ENCODE measurements around the gene MTIF2. TPM values are rescaled to one million over a fixed set of nuclear protein-coding genes. Genes with fewer than 3 reads are reported as not detected.
A peak's percentile ranks its signal among the peaks of the same experiment; 100 is the strongest.
"Not testable (repeated sequence)": the region's sequence is repeated elsewhere in the genome, so short reads cannot be mapped to it uniquely, and the experiment has no call there.

MTIF2 gene
- total RNA-seq, 5 donors from 2014 or later (not counting 1 experiment from before 2014, with no cell fraction given), result 21.1 to 31.5 (median 29.4) TPM

- ATAC-seq (replicated peaks in 1 of 4) (no peak), DNase-seq (no peak)
- peaks cover 0 to 9% of the 10 kb centered on the region in 2 donors for H3K27me3 Mint-ChIP-seq
- H3K4me3 Mint-ChIP-seq, result no peak overlapping the region
- WGBS (ENCODE audit: insufficient coverage), result no CpG with 5 or more reads among the region's 3 CpGs
- CTCF ChIA-PET, result no interaction called here
- no peaks in the 10 kb centered on the region for H3K9me3 Mint-ChIP-seq
- POLR2A ChIA-PET, result no interaction called here
- peaks cover 5 to 7% (median 6%) of the 10 kb centered on the region in 3 donors for H3K4me1 Mint-ChIP-seq
- H3K36me3 Mint-ChIP-seq, result no peaks in the 10 kb centered on the region
- Histone ChIP-seq H3K27ac (ENCODE audit: low read length) (no peak overlapping the region), H3K27me3 (replicated peaks in 1 of 2; ENCODE audit: control insufficient read depth in 2 of 2, extremely low read depth in 1 of 2, insufficient read depth in 2 of 2, low read length in 1 of 2) (peaks cover 0 to 3% of the 10 kb centered on the region in 2 experiments), H3K36me3 (ENCODE audit: control insufficient read depth in 2 of 2, extremely low read depth in 1 of 2, insufficient read depth in 1 of 2, low read length in 1 of 2) (no peaks in the 10 kb centered on the region), H3K4me3 (ENCODE audit: control insufficient read depth in 1 of 2, extremely low read depth in 1 of 2, low read length in 1 of 2) (no peak overlapping the region), H3K9me3 (no peaks in the 10 kb centered on the region), H3K4me1 (ENCODE audit: control insufficient read depth in 1 of 2, extremely low read depth in 1 of 2, insufficient read depth in 2 of 2, low read length in 2 of 2) (peaks cover 0 to 6% of the 10 kb centered on the region in 2 experiments)
- no peak overlapping the region for H3K27ac Mint-ChIP-seq
These were observed 8.3 kb upstream of the MTIF2 start for GRCh38 chr2:55277310-55277709.

- H3K4me1 ChIP-seq (ENCODE audit: control insufficient read depth in 1 of 2, extremely low read depth in 1 of 2, insufficient read depth in 2 of 2, low read length in 2 of 2), result peaks cover 3 to 11% of the 10 kb centered on the region in 2 experiments
- H3K4me3 Mint-ChIP-seq; DNase-seq; H3K9me3 Mint-ChIP-seq; H3K36me3 Mint-ChIP-seq; H3K27ac Mint-ChIP-seq; ATAC-seq (replicated peaks in 1 of 4); H3K4me3 ChIP-seq (ENCODE audit: control insufficient read depth in 1 of 2, extremely low read depth in 1 of 2, low read length in 1 of 2); H3K9me3 ChIP-seq; H3K36me3 ChIP-seq (ENCODE audit: control insufficient read depth in 2 of 2, extremely low read depth in 1 of 2, insufficient read depth in 1 of 2, low read length in 1 of 2); H3K27me3 ChIP-seq (replicated peaks in 1 of 2; ENCODE audit: control insufficient read depth in 2 of 2, extremely low read depth in 1 of 2, insufficient read depth in 2 of 2, low read length in 1 of 2); H3K27me3 Mint-ChIP-seq; H3K27ac ChIP-seq (ENCODE audit: low read length): not testable (repeated sequence)
- 100% methylated on average over 1 of the region's 2 CpGs for WGBS (ENCODE audit: insufficient coverage)
- POLR2A ChIA-PET, result interaction anchor here in 1 of 2 donors (0.6 to 0.7 kb wide), 2 partner anchors 109 to 239 kb away, joined by 3 to 6 read pairs; no protein-coding TSS in a partner anchor
- CTCF ChIA-PET, result interaction anchor here in 1 of 2 donors (0.8 kb wide), 1 partner anchor 401 kb away, joined by 3 read pairs; no protein-coding TSS in a partner anchor
- peaks cover 11 to 14% (median 13%) of the 10 kb centered on the region in 3 donors for H3K4me1 Mint-ChIP-seq
These were observed 5.3 kb upstream of the MTIF2 start for GRCh38 chr2:55274346-55274745.

GRCh38 chr2:55269645-55269990 lies 587 bp upstream of the MTIF2 start:
- Histone ChIP-seq H3K27ac (ENCODE audit: low read length) (peak overlapping the region; percentile 80), H3K4me3 (ENCODE audit: control insufficient read depth in 1 of 2, extremely low read depth in 1 of 2, low read length in 1 of 2) (peak overlapping the region; percentile 59 to 97), H3K4me1 (ENCODE audit: control insufficient read depth in 1 of 2, extremely low read depth in 1 of 2, insufficient read depth in 2 of 2, low read length in 2 of 2) (peaks cover 3 to 16% of the 10 kb centered on the region in 2 experiments), H3K27me3 (replicated peaks in 1 of 2; ENCODE audit: control insufficient read depth in 2 of 2, extremely low read depth in 1 of 2, insufficient read depth in 2 of 2, low read length in 1 of 2) (peaks cover 0 to 2% of the 10 kb centered on the region in 2 experiments), H3K36me3 (ENCODE audit: control insufficient read depth in 2 of 2, extremely low read depth in 1 of 2, insufficient read depth in 1 of 2, low read length in 1 of 2) (peaks cover 0 to 5% of the 10 kb centered on the region in 2 donors), H3K9me3 (no peaks in the 10 kb centered on the region)
- ATAC-seq (replicated peaks in 1 of 4) (peak in 1 of 4 experiments; percentile 16), DNase-seq (peak in 2 of 35 experiments; percentile 10 to 37)
- no peaks in the 10 kb centered on the region for H3K9me3 Mint-ChIP-seq
- H3K4me1 Mint-ChIP-seq, result peaks cover 22 to 30% (median 25%) of the 10 kb centered on the region in 3 donors
- peak overlapping the region; percentile 96 to 98 for H3K27ac Mint-ChIP-seq
- H3K36me3 Mint-ChIP-seq, result peaks cover 5% of the 10 kb centered on the region
- H3K4me3 Mint-ChIP-seq, result peak overlapping the region; percentile 87 to 95 (median 94)
- WGBS (ENCODE audit: insufficient coverage), result 9% methylated on average over 4 of the region's 7 CpGs
- ChIA-PET CTCF (interaction anchor here in 1 of 2 donors (0.7 kb wide), 2 partner anchors 37 to 49 kb away, joined by 3 read pairs; partner anchors contain the start of genes CLHC1 and RPS27A), POLR2A (interaction anchor here in 1 of 2 donors (0.5 to 1.1 kb wide), 4 partner anchors 37 to 354 kb away, joined by 3 to 7 read pairs (median 5); partner anchors contain the start of genes CLHC1 and RPS27A)
- peaks cover 0 to 9% of the 10 kb centered on the region in 2 donors for H3K27me3 Mint-ChIP-seq

GRCh38 chr2:55268288-55268906 lies 634 bp downstream of the MTIF2 start:
- peaks cover 22 to 30% (median 25%) of the 10 kb centered on the region in 3 donors for H3K4me1 Mint-ChIP-seq
- H3K27ac Mint-ChIP-seq, result peak overlapping the region; percentile 96 to 98
- H3K4me3 Mint-ChIP-seq, result peak overlapping the region; percentile 87 to 95 (median 94)
- ChIA-PET CTCF (no interaction called here), POLR2A (interaction anchor here in 1 of 2 donors (0.6 kb wide), 1 partner anchor 13 kb away, joined by 3 read pairs; no protein-coding TSS in a partner anchor)
- H3K27me3 Mint-ChIP-seq, result peaks cover 0 to 4% of the 10 kb centered on the region in 2 donors
- peak overlapping the region; percentile 80 for H3K27ac ChIP-seq (ENCODE audit: low read length)
- peaks cover 0 to 13% of the 10 kb centered on the region in 2 donors for H3K36me3 ChIP-seq (ENCODE audit: control insufficient read depth in 2 of 2, extremely low read depth in 1 of 2, insufficient read depth in 1 of 2, low read length in 1 of 2)
- 16% methylated on average over 11 of the region's 13 CpGs for WGBS (ENCODE audit: insufficient coverage)
- DNase-seq (peak in 1 of 35 experiments; percentile 2), ATAC-seq (replicated peaks in 1 of 4) (peak in 2 of 4 experiments; percentile 2 to 3)
- H3K4me1 ChIP-seq (ENCODE audit: control insufficient read depth in 1 of 2, extremely low read depth in 1 of 2, insufficient read depth in 2 of 2, low read length in 2 of 2), result peaks cover 3 to 16% of the 10 kb centered on the region in 2 experiments
- H3K36me3 Mint-ChIP-seq, result peaks cover 16% of the 10 kb centered on the region
- H3K4me3 ChIP-seq (ENCODE audit: control insufficient read depth in 1 of 2, extremely low read depth in 1 of 2, low read length in 1 of 2), result peak overlapping the region; percentile 59 to 97
- H3K9me3 ChIP-seq, result no peaks in the 10 kb centered on the region
- H3K9me3 Mint-ChIP-seq, result no peaks in the 10 kb centered on the region
- H3K27me3 ChIP-seq (replicated peaks in 1 of 2; ENCODE audit: control insufficient read depth in 2 of 2, extremely low read depth in 1 of 2, insufficient read depth in 2 of 2, low read length in 1 of 2), result no peaks in the 10 kb centered on the region

- H3K4me3 ChIP-seq (ENCODE audit: control insufficient read depth in 1 of 2, extremely low read depth in 1 of 2, low read length in 1 of 2); H3K27me3 ChIP-seq (replicated peaks in 1 of 2; ENCODE audit: control insufficient read depth in 2 of 2, extremely low read depth in 1 of 2, insufficient read depth in 2 of 2, low read length in 1 of 2); H3K27ac Mint-ChIP-seq; DNase-seq; H3K27ac ChIP-seq (ENCODE audit: low read length); H3K27me3 Mint-ChIP-seq; H3K9me3 ChIP-seq; H3K9me3 Mint-ChIP-seq; H3K4me1 Mint-ChIP-seq; ATAC-seq (replicated peaks in 1 of 4); CTCF ChIA-PET; H3K4me1 ChIP-seq (ENCODE audit: control insufficient read depth in 1 of 2, extremely low read depth in 1 of 2, insufficient read depth in 2 of 2, low read length in 2 of 2); H3K4me3 Mint-ChIP-seq: not testable (repeated sequence)
- H3K36me3 Mint-ChIP-seq, result peaks cover 20% of the 10 kb centered on the region
- POLR2A ChIA-PET, result interaction anchor here (0.6 to 0.7 kb wide), 4 partner anchors 39 to 1363 kb away, joined by 3 to 9 read pairs (median 4); no protein-coding TSS in a partner anchor
- no CpG with 5 or more reads among the region's 3 CpGs for whole genome bisulfite sequencing (ENCODE audit: insufficient coverage)
- peaks cover 3 to 42% of the 10 kb centered on the region in 2 donors for H3K36me3 ChIP-seq (ENCODE audit: control insufficient read depth in 2 of 2, extremely low read depth in 1 of 2, insufficient read depth in 1 of 2, low read length in 1 of 2)
These were observed 9.4 kb downstream of the MTIF2 start for GRCh38 chr2:55259586-55259985.

- H3K4me3 ChIP-seq (ENCODE audit: control insufficient read depth in 1 of 2, extremely low read depth in 1 of 2, low read length in 1 of 2), result no peak overlapping the region
- ATAC-seq (replicated peaks in 1 of 4) (no peak), DNase-seq (no peak)
- no CpG with 5 or more reads among the region's 3 CpGs for WGBS (ENCODE audit: insufficient coverage)
- ChIA-PET POLR2A (interaction anchor here in 1 of 2 donors (0.6 kb wide), 1 partner anchor 14 kb away, joined by 3 read pairs; no protein-coding TSS in a partner anchor), CTCF (interaction anchor here in 1 of 2 donors (0.5 kb wide), 1 partner anchor 57 kb away, joined by 3 read pairs; no protein-coding TSS in a partner anchor)
- H3K4me1 ChIP-seq (ENCODE audit: control insufficient read depth in 1 of 2, extremely low read depth in 1 of 2, insufficient read depth in 2 of 2, low read length in 2 of 2), result no peaks in the 10 kb centered on the region
- H3K27ac ChIP-seq (ENCODE audit: low read length), result no peak overlapping the region
- no peak overlapping the region for H3K27ac Mint-ChIP-seq
- no peaks in the 10 kb centered on the region for H3K27me3 Mint-ChIP-seq
- H3K4me3 Mint-ChIP-seq, result no peak overlapping the region
- H3K27me3 ChIP-seq (replicated peaks in 1 of 2; ENCODE audit: control insufficient read depth in 2 of 2, extremely low read depth in 1 of 2, insufficient read depth in 2 of 2, low read length in 1 of 2), result no peaks in the 10 kb centered on the region
- H3K36me3 Mint-ChIP-seq, result peaks cover 27% of the 10 kb centered on the region
- H3K36me3 ChIP-seq (ENCODE audit: control insufficient read depth in 2 of 2, extremely low read depth in 1 of 2, insufficient read depth in 1 of 2, low read length in 1 of 2), result peaks cover 4 to 38% of the 10 kb centered on the region in 2 donors
- no peaks in the 10 kb centered on the region for H3K4me1 Mint-ChIP-seq
- H3K9me3 Mint-ChIP-seq, result no peaks in the 10 kb centered on the region
- H3K9me3 ChIP-seq, result no peaks in the 10 kb centered on the region
These were observed 16.2 kb downstream of the MTIF2 start for GRCh38 chr2:55252832-55253231.
